DMS 273 treated with DMSO at 0.1 percent for 48 hours (cell line): ENCODE measurements around the gene ATF7IP2.
A peak's percentile ranks its signal among the peaks of the same experiment; 100 is the strongest.
"Not testable (repeated sequence)": the region's sequence is repeated elsewhere in the genome, so short reads cannot be mapped to it uniquely, and the experiment has no call there.

Source experiments
- DNase-seq: peaks from one replicate; lab custom pipeline; 2025; lab: John Stamatoyannopoulos, UW

Gene ATF7IP2

GRCh38 chr16:10452208-10453158, 66.6 kb downstream of the ATF7IP2 start:
- not testable (repeated sequence) for DNase-seq

GRCh38 chr16:10453159-10453510, 67.3 kb downstream of the ATF7IP2 start:
- no peak for DNase-seq

GRCh38 chr16:10465821-10466220, 80.0 kb downstream of the ATF7IP2 start:
- no peak for DNase-seq

- DNase-seq, result no peak
Observed at GRCh38 chr16:10466313-10466712, 80.5 kb downstream of the ATF7IP2 start.

- DNase-seq, result no peak
Observed at GRCh38 chr16:10466861-10467260, 81.0 kb downstream of the ATF7IP2 start.

- DNase-seq, result not testable (repeated sequence)
Observed at GRCh38 chr16:10476636-10477035, 90.8 kb downstream of the ATF7IP2 start.

GRCh38 chr16:10480151-10480550, 94.3 kb downstream of the ATF7IP2 start:
- DNase-seq, result no peak

- DNase-seq, result no peak
Observed at GRCh38 chr16:10485159-10485558, 99.3 kb downstream of the ATF7IP2 start.

GRCh38 chr16:10485698-10486382, 100.0 kb downstream of the ATF7IP2 start:
- DNase-seq, result no peak

GRCh38 chr16:10490141-10490540, 104.3 kb downstream of the ATF7IP2 start:
- DNase-seq, result no peak

- no peak for DNase-seq
Observed at GRCh38 chr16:10493276-10493675, 107.4 kb downstream of the ATF7IP2 start.

- no peak for DNase-seq
Observed at GRCh38 chr16:10494343-10495030, 108.6 kb downstream of the ATF7IP2 start.

GRCh38 chr16:10495031-10495345, 109.1 kb downstream of the ATF7IP2 start:
- no peak for DNase-seq

- DNase-seq, result no peak
Observed at GRCh38 chr16:10497132-10498101, 111.6 kb downstream of the ATF7IP2 start.

GRCh38 chr16:10500582-10500981, 114.7 kb downstream of the ATF7IP2 start:
- no peak for DNase-seq

- no peak for DNase-seq
Observed at GRCh38 chr16:10501016-10501607, 115.3 kb downstream of the ATF7IP2 start.

GRCh38 chr16:10502776-10503175, 116.9 kb downstream of the ATF7IP2 start:
- no peak for DNase-seq

- no peak for DNase-seq
Observed at GRCh38 chr16:10504404-10504885, 118.6 kb downstream of the ATF7IP2 start.

- DNase-seq, result not testable (repeated sequence)
Observed at GRCh38 chr16:10505286-10505685, 119.4 kb downstream of the ATF7IP2 start.

- peak; percentile 65 for DNase-seq
Observed at GRCh38 chr16:10509534-10510025, 123.7 kb downstream of the ATF7IP2 start.

- DNase-seq, result no peak
Observed at GRCh38 chr16:10510279-10510678, 124.4 kb downstream of the ATF7IP2 start.
